GM18867 (cell line): ENCODE data around the gene PIGU.
"Not testable (repeated sequence)": the region's sequence is repeated elsewhere in the genome, so short reads cannot be mapped to it uniquely, and the experiment has no call there.

ENCODE experiments used
- ATAC-seq: cut with Tn5 transposase; IDR thresholded peaks from one replicate; pipeline ENCODE4 v1.9.1; 2021; ENCODE audit warnings: mild to moderate bottlenecking, moderate library complexity; ENCODE audit not compliant: unreplicated experiment

PIGU gene, protein sequence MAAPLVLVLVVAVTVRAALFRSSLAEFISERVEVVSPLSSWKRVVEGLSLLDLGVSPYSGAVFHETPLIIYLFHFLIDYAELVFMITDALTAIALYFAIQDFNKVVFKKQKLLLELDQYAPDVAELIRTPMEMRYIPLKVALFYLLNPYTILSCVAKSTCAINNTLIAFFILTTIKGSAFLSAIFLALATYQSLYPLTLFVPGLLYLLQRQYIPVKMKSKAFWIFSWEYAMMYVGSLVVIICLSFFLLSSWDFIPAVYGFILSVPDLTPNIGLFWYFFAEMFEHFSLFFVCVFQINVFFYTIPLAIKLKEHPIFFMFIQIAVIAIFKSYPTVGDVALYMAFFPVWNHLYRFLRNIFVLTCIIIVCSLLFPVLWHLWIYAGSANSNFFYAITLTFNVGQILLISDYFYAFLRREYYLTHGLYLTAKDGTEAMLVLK

DNA sequence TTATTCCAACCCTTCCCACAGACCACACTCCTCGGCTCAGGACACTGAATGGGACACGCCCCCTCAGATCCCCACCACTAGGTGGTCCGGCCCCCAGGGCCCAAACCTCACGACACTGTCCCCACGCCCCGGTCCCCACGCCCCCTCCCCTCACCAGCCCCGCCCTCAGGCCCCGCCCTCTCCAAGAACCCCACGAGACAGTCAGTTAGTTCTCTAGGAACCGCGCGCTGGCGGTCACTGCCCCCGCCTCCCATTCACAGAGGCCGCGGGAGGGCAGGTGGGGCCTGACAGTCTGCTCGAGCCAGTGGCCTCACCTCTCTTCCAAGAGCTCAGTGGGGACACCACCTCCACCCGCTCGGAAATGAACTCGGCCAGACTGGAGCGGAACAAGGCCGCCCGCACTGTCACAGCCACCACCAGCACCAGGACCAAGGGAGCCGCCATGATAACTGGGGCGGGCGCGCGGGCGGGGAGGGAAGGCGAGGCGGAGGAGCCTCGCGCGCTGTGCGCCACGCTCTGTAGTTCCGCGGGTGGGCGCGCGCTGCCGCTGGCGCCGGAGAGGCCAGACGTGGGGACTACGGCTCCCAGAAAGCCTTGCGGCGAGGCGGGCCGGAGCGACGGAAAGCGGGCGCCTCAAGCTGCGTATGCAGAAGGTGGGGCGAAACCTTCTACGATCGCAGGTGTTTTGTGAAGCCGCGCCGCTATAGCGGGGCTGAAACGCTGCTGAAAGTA is at the start of gene PIGU:
Gene PIGU (minus strand): TSS at position 451 of the 732 bp plus-strand sequence. CDS start 7 bp downstream, at position 444.
- peak; percentile 92 for ATAC-seq

DNA sequence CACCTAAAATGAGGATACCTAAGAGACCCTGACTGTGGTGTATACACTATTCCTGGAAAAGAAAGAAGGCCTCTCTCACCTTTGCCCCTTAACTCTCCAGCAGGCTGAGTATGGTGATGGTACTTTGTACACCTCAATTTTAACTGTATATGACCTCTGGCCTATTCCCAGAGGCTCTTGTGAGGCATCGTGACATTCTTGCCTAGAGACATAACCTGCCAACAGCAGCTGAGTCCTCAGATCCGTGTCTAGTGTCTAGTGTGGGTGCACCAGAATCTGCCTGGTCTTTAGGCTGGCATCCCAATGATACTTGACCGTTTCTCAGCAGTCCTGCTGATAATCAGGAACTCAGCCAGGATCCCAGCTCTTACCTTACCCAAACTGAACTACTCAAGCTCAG is 47.3 kb upstream of the PIGU start:
- ATAC-seq = no peak

DNA sequence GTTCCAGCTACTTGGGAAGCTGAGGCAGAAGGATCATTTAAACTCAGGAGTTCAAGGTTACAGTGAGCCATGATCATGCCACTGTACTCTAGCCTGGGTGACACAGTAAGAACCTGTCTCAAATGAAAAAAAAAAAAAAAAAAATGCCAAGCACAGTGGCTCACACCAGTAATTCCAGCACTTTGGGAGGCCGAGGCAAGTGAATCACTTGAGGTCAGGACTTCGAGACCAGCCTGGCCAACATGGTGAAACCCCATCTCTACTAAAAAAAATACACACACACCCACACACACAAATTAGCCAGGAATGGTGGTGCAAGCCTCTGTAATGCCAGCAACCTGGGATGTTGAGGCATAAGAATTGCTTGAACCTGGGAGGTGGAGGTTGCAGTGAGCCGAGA is 45.7 kb upstream of the PIGU start:
- not testable (repeated sequence) for ATAC-seq

DNA sequence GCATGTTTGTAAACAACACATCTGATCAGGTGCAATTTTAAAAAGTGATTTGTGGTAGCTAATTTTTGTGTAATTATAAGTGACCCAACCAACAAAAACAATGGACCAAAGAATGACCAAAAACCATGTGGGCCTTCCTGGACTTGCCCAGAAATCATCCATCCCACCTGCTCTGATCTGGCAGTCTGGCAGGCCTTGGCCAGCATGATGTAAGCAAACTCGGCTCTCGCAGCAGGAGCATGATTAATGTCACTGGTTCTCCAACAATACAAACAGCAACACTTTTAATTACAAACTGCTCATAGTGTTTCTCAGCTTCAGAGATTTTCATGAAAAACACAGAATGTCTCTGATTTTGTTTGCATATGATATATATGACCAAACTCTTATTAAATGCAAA is 43.4 kb upstream of the PIGU start:
- no peak for ATAC-seq

DNA sequence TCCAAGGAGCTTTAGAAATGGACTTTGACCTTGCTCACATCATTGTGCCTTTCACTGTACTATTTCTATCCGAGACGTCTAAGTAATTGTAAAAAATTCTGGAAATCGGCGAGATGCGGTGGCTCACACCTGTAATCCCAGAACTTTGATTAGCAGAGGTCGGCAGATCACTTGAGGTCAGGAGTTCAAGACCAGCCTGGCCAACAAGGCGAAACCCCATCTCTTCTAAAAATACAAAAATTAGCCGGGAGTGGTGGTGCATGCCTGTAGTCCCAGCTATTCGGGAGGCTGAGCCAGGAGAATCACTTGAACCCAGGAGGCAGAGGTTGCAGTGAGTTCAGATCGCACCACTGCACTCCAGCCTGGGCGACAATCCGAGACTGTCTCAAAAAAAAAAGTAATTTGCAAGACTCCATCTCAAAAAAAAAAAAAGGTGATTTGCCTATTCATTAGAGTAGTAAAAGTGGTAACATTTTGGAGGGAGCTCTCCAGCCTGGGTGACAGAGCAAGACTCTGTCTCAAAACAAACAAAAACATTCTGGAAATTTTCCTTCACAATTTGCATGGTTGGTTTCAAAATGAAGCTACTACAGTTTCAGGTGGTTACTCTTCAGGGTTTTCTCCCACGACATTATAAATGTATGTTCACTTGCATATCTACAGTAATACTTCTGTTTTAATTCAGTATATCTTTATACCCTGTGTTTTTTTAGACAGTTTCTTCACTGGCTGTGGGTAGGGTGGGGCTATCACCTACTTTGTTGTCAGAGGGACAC is 42.5 kb upstream of the PIGU start:
- ATAC-seq = peak; percentile 88

DNA sequence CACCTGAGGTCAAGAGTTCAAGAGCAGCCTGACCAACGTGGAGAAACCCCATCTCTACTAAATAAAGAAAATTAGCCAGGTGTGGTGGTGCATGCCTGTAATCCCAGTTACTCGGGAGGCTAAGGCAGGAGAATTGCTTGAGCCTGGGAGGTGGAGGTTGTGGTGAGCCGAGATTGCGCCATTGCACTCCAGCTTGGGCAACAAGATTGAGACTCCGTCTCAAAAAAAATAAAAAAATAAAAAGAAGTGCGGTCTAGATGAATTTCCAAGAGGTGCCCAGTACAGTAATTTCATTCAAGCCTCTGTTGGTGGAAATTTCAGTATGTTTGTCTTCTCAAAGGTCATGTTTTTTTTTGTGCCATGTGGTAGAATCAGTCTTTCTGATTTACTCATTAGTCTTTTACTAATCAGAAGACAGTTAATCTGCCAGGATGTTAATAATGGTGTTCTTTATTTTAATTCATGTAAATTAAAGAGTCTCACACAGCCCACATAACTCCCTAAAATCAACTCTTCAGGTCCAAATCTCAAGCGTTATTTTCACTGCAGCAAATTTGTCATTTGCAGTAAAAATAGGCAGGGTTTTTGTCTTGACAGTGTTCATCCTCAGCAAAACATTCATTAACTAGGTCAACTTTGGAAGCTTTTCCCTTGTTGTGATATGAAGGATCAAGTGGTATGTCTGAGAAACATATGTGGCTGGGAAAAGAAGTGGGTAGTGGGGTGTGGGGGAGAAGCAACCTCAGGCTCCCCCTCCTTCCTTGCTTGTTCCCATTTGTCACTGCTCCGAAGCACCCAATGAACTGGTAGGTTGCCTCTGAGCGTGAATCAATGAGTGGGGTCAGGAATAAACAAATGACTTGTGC is 40.6 kb upstream of the PIGU start:
- ATAC-seq = no peak

DNA sequence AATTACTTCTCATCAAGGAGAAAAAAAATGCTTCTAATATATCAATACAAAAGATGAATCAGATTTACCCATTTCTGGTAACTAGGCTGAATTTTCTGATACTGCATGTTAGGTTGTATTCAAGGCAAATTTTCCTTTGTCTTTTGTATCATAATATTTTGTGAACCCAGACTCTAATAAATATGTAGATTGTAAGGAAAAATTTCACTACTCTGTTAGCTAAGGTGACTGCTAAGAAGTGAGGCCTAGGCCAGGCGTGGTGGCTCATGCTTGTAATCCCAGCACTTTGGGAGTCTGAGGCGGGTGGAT is 40.0 kb upstream of the PIGU start:
- ATAC-seq = no peak

DNA sequence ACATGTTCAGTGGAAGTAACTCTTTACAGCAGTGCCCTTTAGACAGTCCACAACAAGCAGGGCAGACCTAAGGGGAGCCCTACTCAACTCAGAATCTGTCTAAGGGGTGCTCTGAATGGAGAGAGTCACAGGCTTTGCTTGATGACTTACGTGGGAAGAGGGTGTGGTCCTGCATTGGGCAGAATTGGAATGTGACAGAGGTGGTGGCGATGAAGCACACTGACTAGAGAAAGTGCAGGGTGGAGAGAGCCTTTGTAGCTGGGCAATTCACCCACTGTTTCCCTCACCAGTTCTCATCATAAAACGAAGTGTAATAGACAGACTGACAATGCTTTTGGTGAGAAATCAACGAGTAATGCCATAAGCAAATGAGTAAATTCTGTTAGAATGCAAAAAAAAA is 38.5 kb upstream of the PIGU start:
- ATAC-seq = no peak

DNA sequence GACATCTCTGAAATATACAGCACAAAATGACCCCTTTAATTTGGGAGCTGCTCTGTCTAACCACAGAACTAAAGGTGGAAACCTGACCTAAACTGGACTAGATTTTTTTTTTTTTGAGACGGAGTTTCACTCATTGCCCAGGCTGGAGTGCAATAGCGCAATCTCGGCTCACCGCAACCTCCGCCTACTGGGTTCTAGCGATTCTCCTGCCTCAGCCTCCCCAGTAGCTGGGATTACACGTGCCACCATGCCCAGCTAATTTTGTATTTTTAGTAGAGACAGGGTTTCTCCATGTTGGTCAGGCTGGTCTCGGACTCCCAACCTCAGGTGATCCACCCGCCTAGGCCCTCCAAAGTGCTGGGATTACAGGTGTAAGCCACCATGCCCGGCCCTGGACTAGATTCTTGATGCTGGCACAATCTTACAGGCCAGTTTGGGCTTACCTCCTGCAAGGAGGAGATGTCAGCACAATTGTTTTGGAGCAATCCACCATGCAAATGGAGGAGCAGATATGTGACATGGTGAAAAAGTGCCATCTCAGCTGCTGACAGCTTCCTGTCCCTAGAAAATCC is 37.1 kb upstream of the PIGU start:
- ATAC-seq = not testable (repeated sequence)

DNA sequence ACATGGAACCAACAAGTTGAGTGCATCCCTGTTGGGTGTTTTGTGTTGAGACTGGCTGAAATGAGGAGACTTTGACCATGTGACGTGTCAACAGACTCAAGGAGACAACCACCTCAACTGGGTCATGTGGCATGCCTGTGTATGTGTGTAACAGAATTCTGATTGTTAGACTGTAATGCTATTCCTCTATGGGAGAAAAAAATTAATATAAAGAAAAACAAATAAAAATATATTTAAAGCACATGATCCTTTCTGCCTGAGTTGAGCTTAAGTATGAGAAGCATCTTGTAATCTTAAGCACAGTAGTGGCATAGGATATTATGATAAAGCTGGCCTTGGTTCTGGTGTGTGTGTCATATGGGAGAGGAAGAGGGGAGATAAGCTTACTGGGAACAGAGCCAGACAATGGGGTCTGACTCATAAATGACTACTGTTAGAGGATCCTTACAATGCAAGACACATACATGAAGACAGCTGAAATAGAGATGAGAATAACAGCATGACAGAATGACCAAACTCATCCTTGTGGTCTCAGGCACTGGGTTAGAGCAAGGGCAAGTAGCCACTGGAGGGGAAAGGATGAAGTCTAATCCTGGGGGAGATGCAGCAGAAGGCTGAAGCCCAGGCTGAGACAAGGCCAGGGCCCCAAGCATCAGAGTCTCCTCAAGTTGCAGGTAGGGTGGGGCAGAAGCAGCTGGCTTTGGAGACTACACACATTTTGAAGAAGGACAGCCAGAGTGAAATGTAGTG is 36.5 kb upstream of the PIGU start:
- no peak for ATAC-seq

DNA sequence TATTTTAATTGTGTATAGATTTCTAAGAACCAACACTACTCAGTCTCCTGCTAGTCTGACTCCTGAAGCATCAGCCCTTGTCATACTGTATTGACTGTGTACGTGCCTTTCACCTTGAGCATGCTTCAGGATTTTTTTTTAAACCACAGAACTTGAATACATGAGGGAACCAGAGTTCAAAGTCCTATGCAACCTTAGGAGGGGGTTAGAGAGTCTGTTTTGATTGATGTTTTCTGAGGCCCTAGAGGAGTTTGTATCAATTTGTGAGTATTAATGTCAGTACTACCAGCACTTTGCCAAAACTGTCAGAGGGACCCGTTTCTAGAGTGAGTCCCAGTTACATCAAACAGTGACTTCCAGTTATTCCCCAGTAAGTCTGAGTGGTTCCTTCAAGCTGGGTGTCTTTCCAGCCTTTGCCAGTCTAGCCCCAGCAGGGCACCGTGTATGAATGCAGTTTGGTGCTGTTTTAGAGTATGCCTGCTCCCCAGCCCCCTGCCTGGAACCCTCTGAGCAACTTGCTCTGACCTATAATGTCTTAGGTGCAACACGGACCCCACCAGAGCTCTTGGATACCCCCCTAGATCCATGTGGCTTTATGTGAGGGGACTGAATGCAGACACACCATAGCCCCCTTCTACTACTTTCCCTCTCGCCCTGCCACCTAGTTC is 35.8 kb upstream of the PIGU start:
- no peak for ATAC-seq

DNA sequence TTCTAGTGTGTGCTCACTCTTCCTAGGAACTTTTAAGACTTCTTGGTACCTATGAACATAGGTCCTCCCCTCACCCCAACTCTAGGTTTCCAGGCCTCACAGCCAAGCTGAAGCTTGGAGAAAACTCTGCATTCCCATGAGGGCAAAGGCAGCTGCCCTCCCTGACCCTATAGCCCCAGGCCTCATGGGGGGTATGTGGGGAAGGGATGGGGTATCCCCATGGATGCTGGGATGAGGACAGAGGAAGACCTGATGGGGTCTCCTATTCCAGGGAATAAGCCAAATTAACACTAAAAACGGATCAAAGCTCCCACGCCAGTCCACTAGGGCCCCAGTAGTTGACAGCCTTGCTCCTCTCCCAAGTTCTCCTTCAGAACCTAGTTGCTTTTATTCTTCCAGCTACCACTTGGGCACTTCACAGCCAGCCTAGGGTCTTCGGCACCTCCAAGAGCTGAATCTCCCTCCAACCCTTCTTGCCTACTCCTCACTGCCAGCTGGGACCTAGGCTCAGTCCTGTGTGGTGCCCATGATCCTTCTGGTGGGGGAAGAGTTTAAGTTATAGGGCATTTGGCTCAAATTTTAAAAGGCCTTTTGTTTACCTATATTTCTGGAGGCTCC is 35.0 kb upstream of the PIGU start:
- no peak for ATAC-seq

DNA sequence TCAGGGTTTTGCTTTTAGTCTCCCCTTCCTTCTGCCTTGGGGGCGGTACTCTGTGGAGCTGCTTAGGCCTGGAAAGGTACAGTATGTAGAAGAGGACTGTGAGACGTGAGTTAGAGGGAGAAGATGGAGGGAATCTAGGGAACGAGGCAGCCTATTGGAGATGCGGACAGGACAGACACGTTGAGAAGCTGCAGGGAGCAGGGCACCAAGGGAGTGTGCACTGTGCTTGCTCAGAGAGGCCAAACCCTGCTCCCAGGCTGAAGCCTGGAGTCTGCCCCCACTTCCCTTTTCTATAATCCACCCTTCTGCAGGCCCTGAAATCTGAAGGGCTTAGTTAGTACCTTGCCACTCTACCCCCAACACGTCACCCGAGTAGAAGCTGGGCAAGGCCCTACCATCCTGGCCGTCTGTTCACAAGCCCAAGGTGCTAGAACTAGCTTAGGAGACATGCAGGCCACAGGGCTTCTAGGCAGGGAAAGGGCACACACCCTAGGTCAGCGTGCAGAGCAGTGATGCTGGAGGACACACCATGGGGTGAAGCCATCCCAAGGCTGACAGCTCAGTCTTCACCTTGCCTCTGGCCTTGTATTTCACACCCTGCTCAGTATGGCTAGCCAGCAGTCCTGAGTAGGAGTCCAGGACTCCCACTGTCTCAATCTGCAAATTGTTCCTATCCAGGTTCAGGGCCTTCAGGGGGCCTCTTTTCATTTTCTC is 34.1 kb upstream of the PIGU start:
- no peak for ATAC-seq

DNA sequence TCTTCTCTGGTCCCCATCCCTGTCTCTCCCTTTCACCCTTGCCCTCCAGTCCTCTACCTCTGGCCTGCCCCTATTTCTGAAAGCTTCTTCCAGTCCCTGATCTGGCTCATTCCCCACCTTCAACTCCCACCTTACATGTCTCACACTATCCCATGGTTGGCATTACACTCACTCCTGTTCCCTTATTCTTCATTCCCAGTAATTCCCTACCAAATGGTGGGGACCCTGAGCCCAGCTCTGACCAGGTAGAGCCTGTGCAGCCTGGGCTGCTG is 33.6 kb upstream of the PIGU start:
- no peak for ATAC-seq

DNA sequence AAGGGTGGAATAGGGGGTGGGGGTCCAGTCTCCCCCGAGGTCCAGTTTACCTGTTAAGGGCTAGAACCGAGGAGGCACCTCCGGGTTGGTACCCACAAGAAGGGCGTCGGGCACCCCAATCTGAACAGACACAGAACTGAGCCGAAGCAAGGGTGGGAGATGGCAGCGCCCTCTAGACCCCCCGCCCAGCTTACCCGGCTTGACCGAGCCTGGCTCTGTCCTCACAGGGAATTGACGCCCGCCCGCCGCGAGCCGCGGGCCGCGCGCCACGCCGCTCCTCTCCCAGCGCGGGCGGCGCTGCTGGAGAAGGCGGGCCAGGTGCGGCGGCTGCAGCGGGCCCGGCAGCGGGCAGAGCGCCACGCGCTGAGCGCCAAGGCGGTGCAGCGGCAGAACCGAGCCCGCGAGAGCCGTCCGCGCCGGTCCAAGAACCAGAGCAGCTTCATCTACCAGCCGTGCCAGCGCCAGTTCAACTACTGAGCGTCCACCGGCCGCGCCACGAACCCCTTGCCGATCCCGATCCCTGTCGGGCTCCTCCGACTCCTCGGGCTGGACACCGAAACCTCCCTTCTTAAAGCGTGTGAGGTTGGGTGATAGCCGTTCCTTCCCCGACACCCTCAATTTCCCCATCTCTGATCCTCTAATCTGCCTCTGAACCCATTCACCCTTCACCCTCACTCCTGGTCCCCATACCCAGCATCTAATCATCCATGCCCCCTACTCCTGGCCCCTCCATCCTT is 33.1 kb upstream of the PIGU start:
- ATAC-seq = peak; percentile 5

DNA sequence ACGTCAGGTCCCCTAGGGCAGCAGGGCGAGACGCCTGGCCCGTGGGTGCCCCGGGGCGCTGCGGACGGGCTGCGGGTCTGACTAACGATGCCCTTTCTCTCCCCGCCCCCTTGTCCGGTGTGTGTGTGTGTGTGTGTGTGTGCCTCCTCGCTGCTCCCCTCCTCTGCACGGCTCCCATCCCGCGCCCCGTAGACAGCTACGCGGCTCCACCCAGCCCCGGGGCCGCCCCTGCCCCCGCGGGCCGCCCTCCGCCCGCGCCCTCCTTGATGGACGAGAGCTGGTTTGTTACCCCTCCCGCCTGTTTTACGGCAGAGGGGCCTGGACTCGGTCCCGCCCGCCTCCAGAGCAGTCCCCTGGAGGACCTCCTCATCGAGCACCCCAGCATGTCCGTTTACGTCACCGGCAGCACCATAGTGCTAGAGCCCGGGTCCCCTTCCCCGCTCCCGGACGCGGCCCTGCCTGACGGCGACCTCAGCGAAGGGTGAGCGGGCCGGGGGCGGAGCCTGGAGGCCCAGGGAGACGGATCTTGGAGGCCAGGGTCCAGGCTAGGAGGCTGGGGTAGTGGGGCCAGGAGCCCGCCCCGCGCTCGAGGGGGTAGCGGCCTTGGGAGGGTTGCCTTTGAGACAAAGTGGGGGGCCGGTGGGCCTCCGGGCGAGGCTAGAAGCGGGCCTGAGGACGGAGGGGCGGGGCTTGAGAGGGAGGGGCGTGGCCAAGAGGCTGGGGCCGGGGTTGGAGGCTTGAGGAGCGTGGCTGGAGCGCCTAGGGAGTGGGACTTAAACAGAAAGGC is 32.3 kb upstream of the PIGU start:
- ATAC-seq = peak; percentile 50

DNA sequence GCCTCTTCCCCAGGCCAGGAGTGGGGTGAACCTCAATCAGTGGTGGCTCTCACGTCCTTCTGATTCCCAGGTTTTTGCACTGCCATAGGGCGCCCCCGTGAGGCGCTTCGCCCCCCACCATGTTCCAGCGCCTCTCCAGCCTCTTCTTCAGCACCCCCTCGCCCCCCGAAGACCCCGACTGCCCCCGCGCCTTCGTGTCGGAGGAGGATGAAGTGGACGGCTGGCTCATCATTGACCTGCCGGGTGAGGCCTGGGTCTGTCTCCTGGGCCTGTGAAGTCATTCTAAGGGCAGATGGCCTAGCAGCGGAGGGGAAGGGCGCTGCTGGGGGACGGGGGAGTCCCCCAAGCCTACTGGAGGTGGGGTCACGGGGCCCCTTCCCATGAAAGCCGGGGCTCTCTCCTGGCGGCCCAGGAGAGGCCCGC is 31.7 kb upstream of the PIGU start:
- peak; percentile 4 for ATAC-seq
